Prostate gland (tissue), 2 donors: ENCODE results near the gene TJP2. TPM values are rescaled to one million over a fixed set of nuclear protein-coding genes. Genes with fewer than 3 reads are reported as not detected.
"Not testable (repeated sequence)": the region's sequence is repeated elsewhere in the genome, so short reads cannot be mapped to it uniquely, and the experiment has no call there.

ENCODE experiments used
- DNase-seq: peaks from one replicate; pipeline ENCODE4 v3.0.0-alpha.2; 2019; ENCODE audit warnings: low spot score
- H3K27ac ChIP-seq, 2 donors: fragments of 200-600 bp; sonication (generic); 2 replicates each; pipeline ENCODE4 v1.5.1; 2017 to 2019
- H3K27me3 ChIP-seq: fragments of 200-600 bp; sonication (generic); replicated peaks from 2 replicates; pipeline ENCODE4 v1.5.1; 2019; ENCODE audit not compliant: insufficient read depth
- H3K36me3 ChIP-seq, 2 donors: fragments of 200-600 bp; sonication (generic); 1 replicate in 1 of 2; 2 replicates in 1 of 2; pipeline versions ENCODE4 v1.5.1 to v1.8.1; 2017 to 2019
- H3K4me1 ChIP-seq: fragments of 200-600 bp; sonication (generic); replicated peaks from 2 replicates; pipeline ENCODE4 v1.5.1; 2019
- H3K4me3 ChIP-seq, 2 donors: fragments of 200-600 bp; sonication (generic); 2 replicates each; pipeline ENCODE4 v1.5.1; 2017 to 2019
- H3K9me3 ChIP-seq: fragments of 200-600 bp; sonication (generic); 2 replicates; pipeline ENCODE4 v1.5.1; 2017
- CTCF ChIP-seq, 4 experiments: fragments of 200-600 bp in 2 of 4; fragments of 450-650 bp in 2 of 4; sonication (generic) in 2 of 4; IDR thresholded peaks; 1 replicate in 3 of 4; 2 replicates in 1 of 4; pipeline ENCODE4 v1.5.1; 2016 to 2019; ENCODE audit warnings: antibody characterized with exemption in 4 of 4, mild to moderate bottlenecking in 2 of 4, moderate library complexity in 2 of 4
- POLR2A ChIP-seq: fragments of 450-650 bp; IDR thresholded peaks from one replicate; pipeline ENCODE4 v1.6.1; 2016; ENCODE audit warnings: antibody characterized with exemption, mild to moderate bottlenecking
- POLR2AphosphoS5 ChIP-seq: sonication (generic); formaldehyde crosslinking; IDR thresholded peaks from one replicate; pipeline ENCODE4 v1.6.1; 2017; ENCODE audit warnings: antibody characterized with exemption
- WGBS: methylation state at CpG from one replicate; pipeline ENCODE4 v1.1.5; 2018; 5-methylcytosine and 5-hydroxymethylcytosine counted together
- intact Hi-C: fragments of 100-400 bp; cut with DNase I; formaldehyde crosslinking; loops from one replicate; pipeline ENCODE4 v1.14.2; 2022
- total RNA-seq, 2 donors: library from RNA; depleted of rRNA; stranded (reverse); fragments of >200 nt; gene quantifications; one replicate each; pipeline ENCODE4 v1.1.0, GENCODE V29; 2016

Gene TJP2
- total RNA-seq, 2 donors from 2014 or later = 117 to 166 TPM

GRCh38 chr9:69158471-69158870 is 15.6 kb upstream of the TJP2 start:
- Histone ChIP-seq H3K4me1 (no peaks in the 10 kb centered on the region), H3K36me3 (no peaks in the 10 kb centered on the region), H3K4me3 (no peak overlapping the region), H3K27me3 (no peaks in the 10 kb centered on the region), H3K9me3 (no peaks in the 10 kb centered on the region), H3K27ac (no peak overlapping the region)
- no peak for DNase-seq
- TF ChIP-seq POLR2AphosphoS5 (no peak), POLR2A (no peak), CTCF (IDR thresholded peaks at IDR 0.05) (no peak)
- intact Hi-C loops = no loop called here
- WGBS = 86% methylated on average over 3 of the region's 3 CpGs

GRCh38 chr9:69164573-69164972 is 9.5 kb upstream of the TJP2 start:
- H3K9me3 ChIP-seq, H3K27me3 ChIP-seq, H3K27ac ChIP-seq, H3K36me3 ChIP-seq, intact Hi-C loops, H3K4me1 ChIP-seq, DNase-seq, H3K4me3 ChIP-seq: not testable (repeated sequence)
- WGBS = 94% methylated on average over 8 of the region's 8 CpGs

DNA sequence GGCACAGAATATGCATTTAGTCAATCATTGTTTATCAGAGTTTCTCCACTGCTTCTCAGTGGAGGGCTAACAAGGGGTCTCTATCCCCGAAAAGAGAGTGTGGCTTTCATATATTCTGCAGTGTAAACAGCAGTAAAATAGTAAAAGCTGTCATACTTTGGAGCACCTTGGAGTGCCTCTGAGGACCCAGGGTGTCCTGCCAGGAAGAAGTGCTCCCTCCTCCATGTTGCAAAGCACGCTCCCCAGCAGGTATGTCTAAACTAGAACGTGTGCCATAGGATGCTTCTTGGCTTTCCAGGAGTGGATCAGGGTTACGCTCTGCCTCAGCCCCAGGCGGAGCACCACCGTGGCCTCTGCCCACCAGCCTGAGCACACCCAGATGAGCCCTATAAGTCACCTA is 8.5 kb upstream of the TJP2 start:
- 96% methylated on average over 6 of the region's 6 CpGs for WGBS
- DNase-seq = no peak

DNA sequence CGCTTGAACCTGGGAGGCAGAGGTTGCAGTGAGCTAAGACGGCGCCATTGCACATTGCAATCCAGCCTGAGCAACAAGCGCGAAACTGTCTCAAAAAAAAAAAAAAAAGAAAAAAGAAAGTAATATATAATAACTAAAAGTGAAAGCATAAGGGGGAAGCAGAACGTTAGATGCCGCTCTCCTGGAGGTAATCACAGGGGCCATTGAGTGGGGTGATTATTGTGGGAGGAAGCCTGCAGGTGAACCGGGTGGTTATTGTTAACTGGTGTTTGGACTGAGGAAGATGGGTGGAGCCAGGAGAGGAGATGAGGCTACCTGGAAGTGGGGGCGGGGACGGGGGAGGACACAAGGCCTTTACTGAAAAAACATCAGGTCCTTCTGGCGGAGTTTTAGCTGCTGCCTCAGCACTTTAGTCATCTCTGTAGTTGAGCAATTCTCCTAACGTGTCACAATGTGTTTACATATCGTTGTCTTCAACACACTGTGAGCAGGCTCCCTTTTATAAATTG is 5.3 kb upstream of the TJP2 start:
- 64% methylated on average over 13 of the region's 13 CpGs for WGBS
- Histone ChIP-seq H3K9me3 (no peaks in the 10 kb centered on the region), H3K4me3 (no peak overlapping the region), H3K27ac (no peak overlapping the region), H3K27me3 (no peaks in the 10 kb centered on the region), H3K36me3 (no peaks in the 10 kb centered on the region), H3K4me1 (no peaks in the 10 kb centered on the region)
- DNase-seq = peak; percentile 66
- TF ChIP-seq CTCF (IDR thresholded peaks at IDR 0.05) (no peak), POLR2A (no peak), POLR2AphosphoS5 (peak; percentile 59)
- intact Hi-C loops = no loop called here

More for the DNA sequence above, 8.5 kb upstream of the TJP2 start:
- no peak overlapping the region for H3K27ac ChIP-seq
- TF ChIP-seq CTCF (IDR thresholded peaks at IDR 0.05) (no peak), POLR2A (no peak), POLR2AphosphoS5 (no peak)
- intact Hi-C loops = no loop called here
- H3K4me3 ChIP-seq = no peak overlapping the region
- no peaks in the 10 kb centered on the region for H3K4me1 ChIP-seq
- H3K27me3 ChIP-seq = no peaks in the 10 kb centered on the region
- H3K36me3 ChIP-seq = no peaks in the 10 kb centered on the region
- H3K9me3 ChIP-seq = no peaks in the 10 kb centered on the region

DNA sequence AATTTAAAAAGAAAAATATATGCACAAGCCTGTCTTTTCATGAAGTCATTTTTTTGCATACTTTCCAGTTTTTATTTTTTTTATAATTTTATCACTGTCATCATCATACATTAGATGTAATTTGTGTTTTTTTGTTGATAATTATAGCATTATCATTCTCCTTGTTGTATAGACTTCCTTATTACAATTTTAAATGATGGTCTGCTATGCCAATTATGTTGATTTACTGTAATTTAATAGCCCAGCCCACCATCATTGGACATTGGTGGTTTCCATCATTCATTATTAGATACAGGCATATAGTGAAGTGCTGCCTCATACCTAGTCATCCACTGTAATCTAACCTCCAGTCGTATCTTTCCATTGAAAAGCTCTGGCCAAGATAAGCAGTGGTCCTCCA is 3.8 kb upstream of the TJP2 start:
- Histone ChIP-seq H3K4me3 (no peak overlapping the region), H3K36me3 (no peaks in the 10 kb centered on the region), H3K9me3 (no peaks in the 10 kb centered on the region), H3K27ac (no peak overlapping the region), H3K27me3 (no peaks in the 10 kb centered on the region), H3K4me1 (no peaks in the 10 kb centered on the region)
- intact Hi-C loops = no loop called here
- 88% methylated on average over 1 of the region's 1 CpG for WGBS
- no peak for DNase-seq
- no peak for TF ChIP-seq CTCF (IDR thresholded peaks at IDR 0.05)
